Brain microvascular endothelial cell (primary cell): ENCODE measurements around the gene MKRN2OS.

Experiments
- DNase-seq: peaks from one replicate; pipeline ENCODE4 v3.0.0-alpha.2; 2020
- H3K27ac ChIP-seq: fragments of 250-450 bp; sonication (Bioruptor Pico); 2 replicates; pipeline ENCODE4 v1.5.1; 2020; ENCODE audit warnings: mild to moderate bottlenecking, moderate library complexity
- H3K27me3 ChIP-seq: fragments of 250-450 bp; sonication (Bioruptor Pico); replicated peaks from 2 replicates; pipeline ENCODE4 v1.5.1; 2020; ENCODE audit warnings: mild to moderate bottlenecking
- H3K36me3 ChIP-seq: fragments of 250-450 bp; sonication (Bioruptor Pico); replicated peaks from 2 replicates; pipeline ENCODE4 v1.5.1; 2020; ENCODE audit warnings: mild to moderate bottlenecking
- H3K4me3 ChIP-seq: 2 replicates; pipeline ENCODE4 v1.5.1; 2011; ENCODE audit warnings: low read depth, mild to moderate bottlenecking, control low read depth, low read length, moderate library complexity
- CTCF ChIP-seq: IDR thresholded peaks from 2 replicates; pipeline ENCODE4 v1.5.1; 2011; ENCODE audit warnings: low read depth, mild to moderate bottlenecking, moderate library complexity, low read length, control low read depth, inconsistent platforms; ENCODE audit errors: missing control alignments
- in situ Hi-C: cut with HindIII; loops from 2 replicates; pipeline ENCODE4 v1.10.0; 2017; ENCODE audit warnings: low sequenced_read_pairs, low pct_ligation_motif_present

MKRN2OS gene

GRCh38 chr3:12506201-12506709 is 39.0 kb downstream of the MKRN2OS start:
- no peak for TF ChIP-seq CTCF
- H3K27me3 ChIP-seq = no peaks in the 10 kb centered on the region
- H3K27ac ChIP-seq = no peak overlapping the region
- no peaks in the 10 kb centered on the region for H3K36me3 ChIP-seq
- in situ Hi-C loops = no loop called here
- H3K4me3 ChIP-seq = no peak overlapping the region
- no peak for DNase-seq

GRCh38 chr3:12503126-12503957 is 42.0 kb downstream of the MKRN2OS start:
- H3K27ac ChIP-seq = no peak overlapping the region
- in situ Hi-C loops = no loop called here
- no peak for TF ChIP-seq CTCF
- no peaks in the 10 kb centered on the region for H3K27me3 ChIP-seq
- no peak for DNase-seq
- peaks cover 5% of the 10 kb centered on the region for H3K36me3 ChIP-seq
- H3K4me3 ChIP-seq = no peak overlapping the region

GRCh38 chr3:12501360-12502020 is 43.8 kb downstream of the MKRN2OS start:
- Histone ChIP-seq H3K4me3 (no peak overlapping the region), H3K27ac (no peak overlapping the region), H3K36me3 (peaks cover 9% of the 10 kb centered on the region), H3K27me3 (no peaks in the 10 kb centered on the region)
- in situ Hi-C loops = no loop called here
- DNase-seq = no peak
- TF ChIP-seq CTCF = no peak

DNA sequence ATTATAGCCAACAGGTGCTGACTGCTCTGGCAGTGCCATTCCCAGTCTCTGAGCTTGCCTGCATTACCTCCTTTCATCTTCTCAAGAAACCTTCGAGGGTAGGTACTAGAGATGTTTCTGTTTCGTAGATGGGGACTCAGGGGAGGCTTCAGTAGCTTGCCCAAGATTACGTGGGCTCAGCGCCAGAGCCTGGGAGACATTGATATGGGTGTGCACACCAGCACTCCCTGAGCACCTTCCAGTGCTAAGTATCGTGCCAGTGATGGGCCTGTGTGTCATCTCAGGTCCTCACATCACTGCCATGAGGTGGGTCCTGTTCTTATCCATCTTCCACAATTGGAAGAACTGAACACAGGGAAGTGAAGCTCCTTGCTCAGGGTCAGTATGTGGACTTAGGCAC is 45.8 kb downstream of the MKRN2OS start:
- Histone ChIP-seq H3K27ac (no peak overlapping the region), H3K27me3 (no peaks in the 10 kb centered on the region), H3K36me3 (peaks cover 14% of the 10 kb centered on the region), H3K4me3 (no peak overlapping the region)
- TF ChIP-seq CTCF = no peak
- DNase-seq = no peak
- in situ Hi-C loops = no loop called here

- no peak for DNase-seq
- Histone ChIP-seq H3K4me3 (no peak overlapping the region), H3K27ac (no peak overlapping the region), H3K36me3 (peaks cover 21% of the 10 kb centered on the region), H3K27me3 (no peaks in the 10 kb centered on the region)
- no peak for TF ChIP-seq CTCF
- in situ Hi-C loops = no loop called here
Measured at GRCh38 chr3:12496453-12496761, 48.9 kb downstream of the MKRN2OS start.
